Fibroblast of gingiva (primary cell): Measurements from ENCODE around the gene ATXN7.
A peak's percentile ranks its signal among the peaks of the same experiment; 100 is the strongest.

ENCODE experiments used
- DNase-seq: peaks from one replicate; pipeline ENCODE4 v3.0.0-alpha.2; 2011; ENCODE audit warnings: low read depth

ATXN7 gene

DNA sequence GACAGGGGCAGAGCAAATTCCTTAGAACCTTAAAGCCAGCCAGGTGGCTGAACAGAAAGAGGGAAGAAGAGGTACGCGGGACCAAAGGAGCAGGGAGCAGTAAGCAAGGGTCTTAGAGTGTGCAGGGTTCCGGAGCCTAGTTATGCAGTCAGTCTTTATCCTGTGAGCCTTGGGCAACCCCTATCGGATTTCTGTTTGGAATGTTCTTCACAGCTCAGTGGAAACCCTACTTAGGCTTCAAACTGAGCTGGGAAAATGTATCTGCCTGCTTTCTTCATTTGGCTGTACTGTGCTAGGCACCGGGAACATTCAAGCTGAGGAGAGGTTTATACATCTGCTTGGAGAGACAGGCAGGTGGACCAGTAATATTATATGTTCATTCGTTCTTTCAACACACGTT lies 122.5 kb downstream of the ATXN7 start:
- DNase-seq: peak; percentile 59

DNA sequence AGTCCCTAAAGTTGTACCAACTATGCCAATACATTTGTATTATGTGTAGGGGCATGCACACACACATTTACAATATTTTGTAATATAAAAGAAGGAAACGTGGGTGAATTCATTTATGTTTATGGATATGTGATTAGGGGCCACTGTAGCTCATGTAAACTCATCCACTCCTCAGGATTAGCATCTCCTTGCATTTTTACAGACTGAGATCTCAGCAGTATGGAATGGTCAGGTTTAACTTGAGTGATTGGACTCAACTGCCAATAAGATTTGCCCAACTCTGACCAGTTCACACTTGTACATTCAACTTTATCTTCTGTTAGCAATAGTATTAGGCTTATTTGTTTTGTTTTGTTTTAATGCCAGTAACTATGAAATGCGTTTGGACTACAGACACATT lies 123.2 kb downstream of the ATXN7 start:
- no peak for DNase-seq

DNA sequence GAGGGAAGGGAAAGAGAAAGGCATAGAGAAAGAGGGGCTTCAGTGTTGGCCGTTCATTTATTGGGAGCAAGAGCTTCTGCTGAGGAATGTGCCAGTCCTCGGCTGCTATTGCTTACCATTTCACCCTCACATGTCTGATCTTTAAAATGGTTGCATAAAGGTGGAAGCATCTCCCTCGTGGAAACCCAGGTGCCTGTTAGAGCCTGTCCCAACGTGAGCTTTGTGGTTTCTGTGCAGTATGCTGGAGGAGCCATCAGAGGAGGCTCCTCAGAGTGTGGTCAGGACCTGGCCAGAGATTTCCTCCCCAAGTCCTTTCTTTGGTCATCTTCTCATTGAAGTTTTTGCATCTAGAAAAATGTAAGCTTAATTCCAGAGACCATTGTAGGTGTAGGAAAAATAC lies 125.3 kb downstream of the ATXN7 start:
- no peak for DNase-seq

DNA sequence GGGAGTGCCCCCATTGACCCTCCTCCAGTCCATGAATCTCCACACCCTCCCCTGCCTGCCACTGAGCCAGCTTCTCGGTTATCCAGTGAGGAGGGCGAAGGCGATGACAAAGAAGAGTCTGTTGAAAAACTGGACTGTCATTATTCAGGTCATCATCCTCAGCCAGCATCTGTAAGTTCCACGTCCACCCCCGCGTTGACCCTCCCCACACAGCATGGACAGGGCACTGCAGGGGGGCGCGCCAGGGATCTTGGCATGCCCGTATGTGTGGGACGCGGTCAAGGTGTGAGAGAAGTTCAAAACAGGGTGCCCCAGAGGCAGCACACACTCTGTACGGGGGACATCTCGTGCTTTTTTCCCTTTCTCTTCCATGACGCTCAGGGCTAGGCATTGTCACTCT lies 126.5 kb downstream of the ATXN7 start:
- no peak for DNase-seq

DNA sequence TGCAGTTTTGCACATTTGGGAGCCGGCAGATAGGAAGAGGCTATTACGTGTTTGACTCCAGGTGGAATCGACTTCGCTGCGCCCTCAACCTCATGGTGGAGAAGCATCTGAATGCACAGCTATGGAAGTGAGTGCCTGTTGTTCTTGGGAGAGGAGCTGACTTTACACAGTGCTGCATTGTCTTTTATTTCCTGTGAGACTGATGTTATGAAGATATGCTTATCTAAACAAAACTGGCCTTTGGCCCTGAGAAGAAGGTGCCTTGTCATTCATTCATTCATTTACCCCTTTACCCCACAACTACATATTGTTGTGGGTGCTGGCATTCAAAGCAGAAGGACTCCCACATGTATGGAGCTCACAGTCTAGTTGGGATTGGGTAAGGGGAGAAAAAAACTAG lies 127.1 kb downstream of the ATXN7 start:
- DNase-seq: no peak

DNA sequence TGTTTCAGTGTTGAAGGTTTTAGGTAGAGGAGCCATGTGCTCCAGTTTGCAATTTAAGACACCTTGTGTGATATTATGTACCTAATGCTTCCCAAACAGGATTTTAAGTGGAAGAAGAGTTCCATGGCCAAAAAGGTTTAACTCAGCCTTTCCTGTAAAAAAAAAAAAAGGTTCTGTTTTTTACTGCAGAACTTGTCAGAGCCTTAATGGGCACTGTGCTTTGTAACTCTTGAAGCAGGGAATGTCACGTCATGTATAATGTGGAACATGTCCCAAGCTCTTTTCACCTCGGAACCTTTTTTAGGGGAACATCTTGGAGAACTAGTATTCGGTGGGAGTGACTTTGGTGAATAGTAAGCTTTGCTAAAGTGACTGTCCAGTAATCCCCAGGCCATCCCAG lies 128.0 kb downstream of the ATXN7 start:
- no peak for DNase-seq

- DNase-seq: no peak
These were observed 129.0 kb downstream of the ATXN7 start for GRCh38 chr3:63992516-63993209.

- DNase-seq: peak; percentile 74
These were observed 130.0 kb downstream of the ATXN7 start for GRCh38 chr3:63993653-63994079.

DNA sequence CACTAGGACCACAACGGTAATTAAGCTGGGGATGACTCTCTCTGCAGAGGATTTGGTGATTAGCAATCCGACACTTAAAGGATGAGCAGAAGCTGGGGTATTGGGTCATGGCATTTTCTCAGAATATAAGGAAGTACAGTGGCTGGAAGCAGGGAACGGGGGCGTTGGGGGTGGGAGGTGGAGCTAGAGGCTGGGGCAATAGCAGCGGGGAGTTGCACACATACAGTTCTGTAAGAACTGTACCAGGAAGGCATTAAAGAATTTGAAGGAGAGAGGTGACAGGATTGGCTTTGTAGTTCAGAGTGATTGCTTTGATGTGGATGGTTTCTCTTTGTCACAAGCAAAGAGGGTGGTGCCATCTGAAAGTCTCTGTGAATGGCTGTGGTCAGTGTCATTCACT lies 131.4 kb downstream of the ATXN7 start:
- DNase-seq: no peak

DNA sequence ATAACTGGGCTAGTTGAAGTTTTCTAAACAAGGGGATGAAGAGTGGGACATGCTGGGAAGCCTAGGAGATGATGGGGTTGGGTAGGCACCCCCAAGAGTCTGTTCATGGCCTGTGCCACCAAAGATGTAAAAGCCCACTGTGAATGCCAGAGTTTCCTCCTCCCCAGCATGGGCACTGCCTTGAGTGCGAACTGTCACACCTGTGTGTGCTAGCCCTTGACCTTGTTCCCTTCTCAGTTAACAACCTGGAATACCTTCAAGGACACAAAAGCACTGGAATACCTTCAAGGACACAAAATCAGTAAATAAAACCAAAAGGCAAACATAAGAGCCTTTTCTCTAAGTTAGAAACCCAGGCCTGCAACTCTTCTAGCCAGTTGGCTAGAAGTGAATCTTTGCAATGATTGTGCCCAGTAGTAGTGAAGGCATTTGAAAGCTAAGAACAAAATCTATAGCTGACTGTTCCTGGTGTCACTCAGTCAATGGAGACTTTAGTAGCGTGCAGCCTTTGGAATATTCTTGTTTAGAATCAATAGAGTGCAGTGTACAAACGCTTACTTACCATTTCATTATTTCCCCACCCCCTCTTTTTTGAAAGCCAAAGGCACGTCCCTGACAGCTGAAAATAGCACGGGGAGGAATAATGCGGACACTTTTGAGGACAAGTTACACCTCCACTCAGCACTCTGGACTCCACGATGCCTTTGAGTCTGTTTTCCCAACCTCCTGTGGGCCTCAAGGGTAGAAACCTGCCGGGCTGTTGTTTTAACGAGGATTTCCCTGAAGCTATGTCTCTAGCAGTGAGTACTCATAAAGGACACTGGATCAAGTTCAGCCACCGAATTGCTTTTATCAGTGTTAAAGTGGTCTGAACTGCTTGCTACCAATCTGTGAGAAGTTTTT lies 135.4 kb downstream of the ATXN7 start:
- no peak for DNase-seq

GRCh38 chr3:64000453-64001055 lies 136.9 kb downstream of the ATXN7 start:
- DNase-seq: no peak

DNA sequence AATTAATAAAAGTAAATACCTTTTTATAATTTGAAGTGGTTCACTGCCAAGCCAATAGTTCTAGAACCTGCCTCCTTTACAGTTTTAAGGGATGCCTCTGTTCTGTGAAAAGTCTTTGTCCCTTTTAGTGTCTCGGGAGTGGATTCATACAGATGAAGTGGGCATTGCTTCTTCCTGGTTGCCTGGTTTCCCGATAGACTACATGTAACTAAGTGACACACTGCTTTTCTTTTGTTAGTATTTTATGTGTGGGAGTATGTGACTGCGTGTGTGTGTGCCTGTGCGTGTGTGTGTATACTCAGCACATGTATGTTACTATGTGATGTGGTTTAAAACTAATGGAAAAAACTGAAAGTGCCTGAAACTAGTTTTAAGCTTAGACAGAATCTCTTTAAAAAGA lies 138.6 kb downstream of the ATXN7 start:
- no peak for DNase-seq

DNA sequence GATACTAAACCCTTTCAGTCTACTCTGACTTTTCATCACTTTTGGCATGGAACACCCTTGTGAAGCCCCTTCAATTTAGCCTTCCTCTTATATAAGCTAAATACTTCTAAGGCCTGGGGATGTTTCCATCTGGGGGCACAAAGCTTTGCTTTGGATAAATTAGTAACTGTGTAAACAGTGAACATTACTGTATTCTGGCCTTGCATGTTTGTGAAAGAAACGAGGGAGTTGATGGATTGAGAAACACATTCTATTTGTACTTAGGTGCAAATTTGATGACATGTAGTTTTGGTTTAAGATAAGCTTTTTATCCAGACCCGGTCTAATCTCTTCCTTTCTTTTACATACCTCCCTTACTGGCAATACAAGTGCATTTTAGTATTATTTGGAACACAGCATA lies 139.9 kb downstream of the ATXN7 start:
- no peak for DNase-seq

DNA sequence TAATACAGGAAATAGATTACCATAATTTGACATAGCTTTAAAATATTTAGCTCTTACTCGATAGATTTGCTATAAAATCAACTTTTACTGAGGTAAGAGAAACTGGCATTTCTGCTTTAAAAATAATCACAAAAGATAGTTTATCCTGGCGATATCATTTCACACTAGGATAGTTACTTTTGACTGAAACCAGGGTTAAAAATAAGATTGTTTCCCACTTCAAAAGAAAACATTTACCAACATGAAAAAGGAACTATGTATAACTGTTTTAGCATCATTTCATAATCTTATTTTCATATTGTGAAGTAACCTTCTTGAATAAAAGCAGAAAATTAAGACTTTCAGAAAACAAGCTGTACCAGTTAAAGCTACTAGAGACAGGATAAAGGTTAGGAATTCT lies 144.3 kb downstream of the ATXN7 start:
- DNase-seq: no peak

- no peak for DNase-seq
These were observed 145.1 kb downstream of the ATXN7 start for GRCh38 chr3:64008487-64009351.

DNA sequence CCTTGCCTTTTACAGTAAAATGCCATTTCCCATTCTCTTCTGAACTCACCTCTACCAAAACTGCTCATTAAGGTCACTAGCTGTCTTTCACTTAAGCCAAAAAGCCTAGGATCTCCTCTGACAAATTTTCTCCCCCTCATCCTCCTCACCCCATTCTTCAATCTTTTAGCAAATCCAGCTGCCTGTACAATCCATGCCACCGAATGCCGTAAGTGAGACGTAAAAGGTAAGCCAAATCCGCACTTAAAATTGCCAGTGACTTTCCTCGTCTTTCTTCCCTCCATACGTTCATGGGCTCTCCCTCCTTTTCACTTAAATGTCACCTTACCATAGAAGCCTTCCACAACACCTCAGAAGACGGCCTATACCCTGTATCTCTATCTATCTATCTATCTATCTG lies 145.9 kb downstream of the ATXN7 start:
- no peak for DNase-seq

DNA sequence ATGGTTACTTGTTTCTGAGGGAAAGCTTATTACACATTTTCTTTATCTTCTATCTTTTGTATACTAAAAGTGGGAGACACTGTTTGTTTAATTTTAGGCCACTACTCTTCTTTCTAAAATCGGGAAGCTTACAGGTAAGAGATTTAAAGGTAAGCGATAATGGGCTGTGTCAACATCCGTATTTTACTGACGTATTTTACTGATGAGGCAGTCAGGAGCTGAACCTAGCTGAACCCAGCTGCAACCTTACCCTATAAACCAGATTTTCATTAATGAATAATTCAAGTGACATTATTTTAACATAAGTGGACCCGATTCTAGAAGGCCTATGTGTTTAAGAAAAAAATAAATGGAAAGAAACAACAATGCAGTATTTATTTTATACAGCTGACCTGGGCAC lies 146.5 kb downstream of the ATXN7 start:
- DNase-seq: no peak

- peak; percentile 72 for DNase-seq
These were observed 148.0 kb downstream of the ATXN7 start for GRCh38 chr3:64011685-64012084.

- DNase-seq: no peak
These were observed 153.4 kb downstream of the ATXN7 start for GRCh38 chr3:64016941-64017620.

- DNase-seq: no peak
These were observed 155.6 kb downstream of the ATXN7 start for GRCh38 chr3:64019271-64019670.

- no peak for DNase-seq
These were observed 156.2 kb downstream of the ATXN7 start for GRCh38 chr3:64019879-64020278.

DNA sequence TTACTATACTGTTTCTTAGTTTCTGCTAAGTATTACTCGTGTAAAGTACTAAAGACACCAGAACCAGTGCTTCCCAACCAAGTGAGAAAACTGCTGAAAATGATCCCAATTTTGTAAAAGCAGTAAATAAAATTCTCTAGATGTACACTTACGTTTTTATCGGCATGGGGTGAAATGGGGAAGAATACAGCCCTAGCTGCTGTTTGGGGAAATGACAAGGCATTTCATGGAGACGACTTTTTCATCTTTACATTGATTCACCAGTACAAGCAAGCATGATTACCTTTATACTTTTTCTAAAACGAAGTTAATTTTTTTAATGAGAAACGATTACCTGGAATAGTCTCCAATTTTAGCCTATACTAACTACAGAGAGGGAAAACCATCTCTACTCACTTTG lies 158.3 kb downstream of the ATXN7 start:
- no peak for DNase-seq
